ENCODE data around the gene IGSF22.
"Not testable (repeated sequence)": the region's sequence is repeated elsewhere in the genome, so short reads cannot be mapped to it uniquely, and the experiment has no call there.

Gene IGSF22

GRCh38 chr11:18681949-18682348 is 44.0 kb downstream of the IGSF22 start:
- DNase-seq = not testable (repeated sequence)

- DNase-seq = no peak
Measured at GRCh38 chr11:18677560-18677959, 48.4 kb downstream of the IGSF22 start.

- DNase-seq = no peak
Measured at GRCh38 chr11:18676803-18677202, 49.2 kb downstream of the IGSF22 start.

- DNase-seq = peak; percentile 73
Measured at GRCh38 chr11:18672209-18672608, 53.8 kb downstream of the IGSF22 start.

GRCh38 chr11:18671246-18671645 is 54.7 kb downstream of the IGSF22 start:
- no peak for DNase-seq

GRCh38 chr11:18669711-18670110 is 56.3 kb downstream of the IGSF22 start:
- DNase-seq = no peak

GRCh38 chr11:18669219-18669596 is 56.8 kb downstream of the IGSF22 start:
- peak; percentile 29 for DNase-seq

- DNase-seq = no peak
Measured at GRCh38 chr11:18668131-18668530, 57.9 kb downstream of the IGSF22 start.

- DNase-seq = not testable (repeated sequence)
Measured at GRCh38 chr11:18665353-18665872, 60.6 kb downstream of the IGSF22 start.

- DNase-seq = no peak
Measured at GRCh38 chr11:18657673-18658072, 68.3 kb downstream of the IGSF22 start.
